SH-SY5Y (cell line): ENCODE results near the gene ITPR3.

Source experiments
- GATA2 ChIP-seq: IDR thresholded peaks from 2 replicates; pipeline ENCODE4 v1.6.1; 2011; ENCODE audit warnings: mild to moderate bottlenecking, low read depth, low read length
- GATA3 ChIP-seq: IDR thresholded peaks from 2 replicates; pipeline ENCODE4 v1.6.1; 2011; ENCODE audit warnings: low read depth, mild to moderate bottlenecking, low read length, moderate library complexity

GRCh38 chr6:33742092-33742491 lies 121.0 kb downstream of the ITPR3 start:
- no peak for TF ChIP-seq GATA2
- no peak for TF ChIP-seq GATA3
